Cerebellar cortex (tissue), 1 donor: Measurements from ENCODE around the gene DNAH8.

ENCODE experiments used
- DNase-seq: peaks from one replicate; pipeline ENCODE4 v3.0.0-alpha.2; 2015; ENCODE audit warnings: low spot score

Gene DNAH8

DNA sequence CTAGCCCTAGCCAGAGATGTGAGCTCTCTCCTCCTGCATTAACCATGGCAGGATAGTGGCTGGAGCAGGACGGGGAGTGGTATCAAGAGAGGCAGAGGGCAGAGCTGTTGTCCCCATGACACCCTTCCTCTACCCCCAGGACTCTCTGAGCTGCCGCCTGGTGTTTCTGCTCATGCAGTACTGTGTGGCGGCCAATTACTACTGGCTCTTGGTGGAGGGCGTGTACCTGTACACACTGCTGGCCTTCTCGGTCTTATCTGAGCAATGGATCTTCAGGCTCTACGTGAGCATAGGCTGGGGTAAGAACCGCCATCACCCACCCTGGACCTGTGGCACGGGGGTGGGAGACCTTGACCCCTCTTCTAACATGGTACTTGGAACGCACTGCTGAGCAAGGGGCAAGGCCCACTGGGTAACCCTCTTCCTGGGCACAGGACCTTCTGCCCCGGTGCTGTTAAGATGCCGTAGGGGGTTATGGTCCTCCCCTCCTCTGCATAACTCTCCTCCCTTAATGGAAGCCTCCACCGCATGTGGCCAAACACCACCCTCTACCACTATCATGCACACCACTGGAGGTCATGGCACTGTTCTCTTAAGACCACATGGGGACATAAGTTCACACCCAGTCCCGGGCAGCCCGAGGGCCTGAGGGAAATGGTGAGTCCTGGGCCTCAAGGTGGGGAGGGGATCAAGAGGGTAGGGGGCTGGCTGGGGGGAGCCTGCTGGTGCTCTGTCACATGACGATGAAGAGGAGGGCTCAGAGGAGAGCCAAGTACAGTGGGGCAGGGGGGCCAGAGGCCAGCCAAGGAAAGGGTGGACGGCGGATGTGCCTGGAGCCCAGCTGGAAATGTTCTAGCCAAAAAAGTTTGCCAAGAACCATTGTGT, 358.6 kb downstream of the DNAH8 start:
- no peak for DNase-seq

GRCh38 chr6:39074486-39074885, 359.4 kb downstream of the DNAH8 start:
- no peak for DNase-seq

DNA sequence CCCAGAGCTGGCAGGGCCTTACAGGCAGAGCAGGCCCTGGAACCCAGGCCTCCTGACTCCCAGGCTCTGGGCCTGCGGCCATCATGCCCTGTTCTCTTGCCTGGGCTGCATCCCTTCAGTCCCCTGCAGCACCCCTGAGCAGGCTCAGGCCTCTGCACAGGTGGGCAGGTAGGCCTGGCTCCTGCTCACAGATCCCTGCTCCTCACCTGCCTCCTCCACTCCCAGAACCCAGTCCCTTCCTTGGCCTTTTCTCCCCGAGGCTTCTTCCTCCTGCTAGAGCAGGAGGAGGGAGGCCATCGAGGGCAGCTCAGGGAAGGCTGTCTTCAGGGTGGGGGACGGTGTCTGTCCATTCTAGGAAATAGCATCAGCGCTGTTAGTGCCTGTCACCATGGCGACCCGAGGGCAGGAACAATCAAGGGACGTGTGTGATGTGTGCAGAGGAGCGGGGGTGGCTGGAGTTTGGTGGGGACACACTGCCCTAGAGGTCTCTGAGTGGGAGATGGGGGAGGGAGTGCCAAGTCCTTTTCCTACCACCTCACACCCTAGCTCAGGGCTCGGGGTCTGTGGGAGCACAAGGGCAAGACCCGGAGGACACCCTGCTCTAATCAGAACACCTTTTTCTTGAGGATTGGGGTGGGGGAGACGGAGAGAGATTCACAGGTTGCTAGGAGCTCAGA, 360.0 kb downstream of the DNAH8 start:
- no peak for DNase-seq

- no peak for DNase-seq
These were observed 360.9 kb downstream of the DNAH8 start for GRCh38 chr6:39075807-39076622.

GRCh38 chr6:39076623-39077535, 361.8 kb downstream of the DNAH8 start:
- no peak for DNase-seq

DNA sequence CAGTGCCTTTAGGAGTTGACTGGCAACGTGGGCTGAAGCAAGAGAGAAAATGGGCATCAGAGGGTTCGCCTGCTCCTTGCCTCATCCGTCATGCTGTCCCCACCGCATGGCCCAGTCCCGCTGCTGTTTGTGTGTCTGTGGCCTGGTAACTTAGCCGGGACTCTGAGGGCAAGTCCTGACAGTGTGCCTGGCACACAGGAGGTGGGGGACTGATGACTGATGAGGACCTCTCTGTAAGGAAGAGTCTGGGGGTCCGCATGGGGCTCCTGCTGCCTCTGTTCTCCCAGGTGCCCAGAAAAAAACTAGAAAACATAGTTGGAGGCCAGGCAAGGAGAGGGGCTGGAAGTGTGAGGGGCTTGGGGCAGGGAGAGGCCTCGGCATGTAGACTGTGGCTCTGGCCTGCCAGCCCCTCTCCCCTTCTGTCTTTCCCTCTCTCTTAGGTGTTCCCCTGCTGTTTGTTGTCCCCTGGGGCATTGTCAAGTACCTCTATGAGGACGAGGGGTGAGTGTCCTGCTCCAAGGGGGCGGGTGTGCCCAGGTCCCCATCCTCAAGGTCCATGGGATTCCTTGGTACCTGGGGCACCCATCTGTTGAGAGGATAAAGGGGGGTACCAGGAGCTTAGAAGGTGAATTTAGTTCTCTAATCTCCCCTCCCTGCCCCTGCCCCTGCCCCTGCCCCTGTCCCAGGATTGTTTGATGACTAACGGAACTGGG, 362.9 kb downstream of the DNAH8 start:
- DNase-seq = no peak

- DNase-seq = no peak
These were observed 363.6 kb downstream of the DNAH8 start for GRCh38 chr6:39078695-39079094.

DNA sequence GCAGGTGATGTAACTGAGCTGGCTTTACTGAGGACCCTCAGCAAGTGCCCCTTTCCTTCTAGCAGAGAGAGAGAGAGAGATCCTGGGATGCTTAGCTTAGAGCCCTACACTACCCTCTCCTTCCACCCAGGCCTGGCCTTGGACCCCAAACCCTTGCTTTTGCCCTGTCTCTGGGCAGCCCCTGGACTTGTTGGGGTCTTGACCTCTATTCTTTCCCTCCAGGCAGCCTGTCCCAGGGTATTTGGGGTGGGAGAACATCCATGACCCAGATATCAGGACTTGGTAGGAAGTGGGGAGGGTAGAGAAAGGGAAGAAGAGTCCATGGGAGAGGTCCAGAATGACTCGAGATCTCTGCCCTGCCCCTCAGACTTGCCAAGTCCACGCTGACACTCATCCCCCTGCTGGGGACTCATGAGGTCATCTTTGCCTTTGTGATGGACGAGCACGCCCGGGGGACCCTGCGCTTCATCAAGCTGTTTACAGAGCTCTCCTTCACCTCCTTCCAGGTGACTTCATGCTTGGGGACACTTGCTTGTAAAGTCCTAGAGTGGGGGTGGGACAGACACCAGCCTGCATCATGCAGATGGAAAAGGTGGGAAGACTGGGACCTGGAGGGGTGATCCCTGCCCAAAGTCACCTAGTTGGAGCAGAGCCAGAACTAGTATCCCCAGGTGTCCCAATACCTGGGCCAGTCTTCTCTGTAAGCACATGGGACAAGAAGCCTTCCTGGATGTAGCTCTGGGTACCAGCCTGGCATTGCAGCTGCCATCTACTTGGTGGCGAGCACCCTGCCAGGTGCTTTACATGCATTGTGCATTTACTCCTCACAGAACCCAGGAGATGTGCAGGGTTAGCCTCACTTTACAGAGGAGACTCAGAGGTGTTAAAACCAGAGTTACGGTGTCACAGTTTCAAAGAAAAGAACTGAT, 364.4 kb downstream of the DNAH8 start:
- DNase-seq = no peak
